Coronary artery (tissue), 2 donors: ENCODE measurements around the gene HEBP1.

Source experiments
- DNase-seq: peaks from one replicate; pipeline ENCODE4 v3.0.0-alpha.2; 2017; ENCODE audit warnings: low spot score
- H3K27ac ChIP-seq, 2 donors: fragments of 200-600 bp; sonication (generic); one replicate each; pipeline ENCODE4 v1.5.1; 2016 to 2019
- H3K4me3 ChIP-seq: fragments of 200-600 bp; sonication (generic); 2 replicates; pipeline ENCODE4 v1.5.1; 2016; ENCODE audit warnings: mild to moderate bottlenecking, moderate library complexity
- TF ChIP-seq, protein P1 (sequence below): fragments of 200-600 bp; sonication (generic); IDR thresholded peaks from one replicate; pipeline ENCODE4 v1.5.1; 2019; ENCODE audit warnings: antibody characterized with exemption

Gene HEBP1

DNA sequence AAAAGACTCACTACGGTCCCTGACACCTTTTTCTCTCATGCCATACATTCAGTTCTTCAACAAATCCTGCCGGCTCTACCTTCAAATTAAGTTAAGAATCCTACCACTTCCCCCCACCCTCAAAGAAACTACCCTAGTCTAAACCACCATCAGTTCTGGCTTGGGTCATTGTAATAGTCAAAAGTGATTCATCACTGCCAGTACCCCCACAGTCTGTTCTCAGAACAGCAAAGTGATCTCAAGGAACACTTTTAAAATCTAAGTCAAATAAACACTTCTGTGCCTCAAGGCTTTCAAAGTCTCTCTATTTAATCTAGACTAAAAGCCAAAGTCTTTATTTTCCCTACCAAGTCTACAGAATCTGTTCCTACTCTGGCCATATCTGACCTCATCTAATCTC, 32.1 kb upstream of the HEBP1 start:
- TF ChIP-seq, protein P1, sequence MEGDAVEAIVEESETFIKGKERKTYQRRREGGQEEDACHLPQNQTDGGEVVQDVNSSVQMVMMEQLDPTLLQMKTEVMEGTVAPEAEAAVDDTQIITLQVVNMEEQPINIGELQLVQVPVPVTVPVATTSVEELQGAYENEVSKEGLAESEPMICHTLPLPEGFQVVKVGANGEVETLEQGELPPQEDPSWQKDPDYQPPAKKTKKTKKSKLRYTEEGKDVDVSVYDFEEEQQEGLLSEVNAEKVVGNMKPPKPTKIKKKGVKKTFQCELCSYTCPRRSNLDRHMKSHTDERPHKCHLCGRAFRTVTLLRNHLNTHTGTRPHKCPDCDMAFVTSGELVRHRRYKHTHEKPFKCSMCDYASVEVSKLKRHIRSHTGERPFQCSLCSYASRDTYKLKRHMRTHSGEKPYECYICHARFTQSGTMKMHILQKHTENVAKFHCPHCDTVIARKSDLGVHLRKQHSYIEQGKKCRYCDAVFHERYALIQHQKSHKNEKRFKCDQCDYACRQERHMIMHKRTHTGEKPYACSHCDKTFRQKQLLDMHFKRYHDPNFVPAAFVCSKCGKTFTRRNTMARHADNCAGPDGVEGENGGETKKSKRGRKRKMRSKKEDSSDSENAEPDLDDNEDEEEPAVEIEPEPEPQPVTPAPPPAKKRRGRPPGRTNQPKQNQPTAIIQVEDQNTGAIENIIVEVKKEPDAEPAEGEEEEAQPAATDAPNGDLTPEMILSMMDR, result no peak
- Histone ChIP-seq H3K27ac (no peak overlapping the region), H3K4me3 (no peak overlapping the region)
- no peak for DNase-seq

DNA sequence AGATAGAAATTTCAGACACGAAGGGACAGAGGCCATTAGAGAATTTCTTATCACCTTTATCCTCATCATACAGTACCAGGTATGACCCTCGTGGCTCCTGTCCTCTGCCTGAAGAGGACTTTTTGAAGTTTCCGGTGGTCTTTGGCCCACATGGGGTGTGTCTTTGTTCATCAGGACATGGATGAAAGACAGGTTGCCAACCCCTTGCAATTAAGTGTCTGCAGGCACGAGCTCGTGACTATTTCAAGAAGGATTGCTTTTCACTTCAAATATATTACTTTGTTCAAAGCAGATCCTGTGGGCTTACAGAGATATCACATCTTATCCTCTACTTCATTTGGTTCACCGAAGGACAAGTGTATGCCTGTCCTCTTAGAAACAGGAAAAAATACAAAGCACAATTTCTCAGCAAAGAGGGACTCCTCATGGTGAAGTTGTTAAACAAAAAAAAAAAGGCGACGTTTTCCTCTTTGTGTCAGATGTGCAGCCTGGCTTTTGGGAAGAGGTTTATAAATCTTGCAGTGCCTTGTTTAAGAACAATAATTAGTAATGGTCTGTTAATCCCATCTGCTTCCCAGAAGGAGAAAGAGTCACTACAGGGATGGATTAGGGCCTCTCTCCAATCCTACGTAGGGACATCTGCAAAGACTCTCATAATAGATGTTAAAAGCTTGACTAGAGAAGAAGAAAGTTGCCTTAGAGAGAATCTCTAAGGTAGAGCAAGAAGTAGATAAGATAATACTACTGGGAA, 30.7 kb upstream of the HEBP1 start:
- DNase-seq, result no peak
- Histone ChIP-seq H3K27ac (no peak overlapping the region), H3K4me3 (no peak overlapping the region)
- TF ChIP-seq, protein P1, result no peak

DNA sequence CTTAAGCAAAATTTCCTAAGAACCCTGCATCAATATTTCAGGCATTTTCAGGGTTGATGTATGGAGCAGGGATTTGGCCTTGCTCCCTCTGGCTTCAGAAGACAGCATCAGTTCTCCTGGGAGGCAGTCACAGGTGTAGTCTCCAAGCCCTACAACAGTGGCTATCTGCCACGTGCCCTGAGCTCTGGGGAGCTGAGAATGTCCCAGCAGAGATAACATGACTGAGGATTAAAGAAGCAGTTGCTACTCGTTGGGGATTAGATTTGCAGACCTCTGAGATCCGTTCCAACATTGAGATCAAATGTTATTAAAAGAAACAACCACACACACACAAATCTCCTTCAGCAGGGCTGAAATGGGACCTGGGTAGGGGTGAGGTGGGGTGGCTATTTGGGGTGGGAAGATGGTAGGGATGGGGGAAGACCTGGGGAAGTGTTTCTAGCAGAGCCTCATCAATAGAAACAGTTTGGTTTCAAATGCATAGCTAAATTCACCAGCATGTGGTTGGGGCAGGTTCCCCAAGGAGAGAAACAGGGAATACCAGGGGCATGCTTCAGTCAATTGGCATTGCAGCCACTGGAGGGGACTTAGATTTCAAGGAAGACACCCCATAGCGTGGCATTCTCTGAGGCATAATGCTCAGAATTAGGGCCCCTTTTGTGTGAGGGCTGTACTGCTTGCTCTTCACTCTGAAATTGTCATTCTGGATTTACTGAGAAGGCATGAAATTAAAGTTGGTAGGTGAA, 28.9 kb upstream of the HEBP1 start:
- Histone ChIP-seq H3K27ac (no peak overlapping the region), H3K4me3 (no peak overlapping the region)
- TF ChIP-seq, protein P1, result no peak
- DNase-seq, result no peak

DNA sequence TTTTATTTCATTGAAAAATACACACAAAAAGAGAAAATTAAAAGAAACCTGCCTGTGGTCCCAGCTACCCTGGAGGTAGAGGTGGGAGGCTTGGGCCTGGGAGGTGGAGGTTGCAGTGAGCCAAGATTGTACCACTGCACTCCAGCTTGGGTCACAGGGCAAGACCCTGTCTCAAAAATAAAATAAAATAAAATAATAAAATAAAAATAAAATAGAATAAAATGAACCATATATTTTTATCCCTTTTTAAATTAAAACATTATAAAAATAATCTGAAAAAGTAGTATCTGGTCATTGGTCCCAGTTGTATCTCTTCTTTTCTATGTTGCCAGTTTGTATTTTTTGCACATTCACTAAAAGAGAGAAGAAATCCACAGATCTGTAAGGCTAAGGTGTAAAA, 27.4 kb upstream of the HEBP1 start:
- H3K27ac ChIP-seq, result no peak overlapping the region

DNA sequence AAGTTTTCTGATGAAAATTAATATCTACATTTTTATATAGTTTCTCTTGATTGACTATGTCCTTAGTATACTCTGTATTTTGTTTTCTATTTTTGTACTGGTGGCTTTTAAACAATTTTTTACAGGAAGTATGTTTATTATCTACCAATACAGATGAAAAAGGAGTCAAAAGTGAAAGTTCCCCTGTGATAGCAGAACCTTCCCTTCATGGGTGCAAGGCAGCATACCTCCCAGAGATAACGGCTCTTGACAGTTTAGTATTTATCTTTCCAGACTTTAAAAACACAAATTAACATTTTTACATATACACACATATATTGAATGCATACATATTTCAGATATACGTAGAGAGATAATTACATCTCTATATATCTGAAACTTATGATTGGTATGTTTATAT, 27.0 kb upstream of the HEBP1 start:
- TF ChIP-seq, protein P1, result no peak
- no peak overlapping the region for H3K4me3 ChIP-seq
- DNase-seq, result no peak
- H3K27ac ChIP-seq, result no peak overlapping the region

More for the DNA sequence above, 27.4 kb upstream of the HEBP1 start:
- TF ChIP-seq, protein P1, result no peak
- no peak for DNase-seq
- H3K4me3 ChIP-seq, result no peak overlapping the region

DNA sequence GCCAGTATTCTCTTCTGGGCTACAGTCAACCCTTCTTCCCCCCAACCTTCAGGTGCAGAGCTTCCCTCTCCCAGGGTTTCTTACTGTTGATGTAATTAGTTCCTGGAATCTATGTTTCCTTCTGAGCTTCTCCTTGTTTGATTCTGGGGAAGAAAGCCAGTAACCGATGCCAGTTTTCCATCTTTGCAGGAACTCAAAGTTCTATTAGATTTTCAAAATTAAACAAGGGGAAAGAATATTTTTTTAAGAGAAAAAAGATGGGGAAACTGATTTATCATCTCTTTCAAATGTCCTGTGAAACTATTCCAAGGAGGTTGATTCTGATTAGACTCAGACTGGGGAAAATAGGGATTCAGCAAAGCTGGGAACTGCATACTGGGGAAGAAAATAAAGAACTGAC, 26.2 kb upstream of the HEBP1 start:
- no peak overlapping the region for H3K27ac ChIP-seq
- H3K4me3 ChIP-seq, result no peak overlapping the region
- TF ChIP-seq, protein P1, result no peak
- no peak for DNase-seq

DNA sequence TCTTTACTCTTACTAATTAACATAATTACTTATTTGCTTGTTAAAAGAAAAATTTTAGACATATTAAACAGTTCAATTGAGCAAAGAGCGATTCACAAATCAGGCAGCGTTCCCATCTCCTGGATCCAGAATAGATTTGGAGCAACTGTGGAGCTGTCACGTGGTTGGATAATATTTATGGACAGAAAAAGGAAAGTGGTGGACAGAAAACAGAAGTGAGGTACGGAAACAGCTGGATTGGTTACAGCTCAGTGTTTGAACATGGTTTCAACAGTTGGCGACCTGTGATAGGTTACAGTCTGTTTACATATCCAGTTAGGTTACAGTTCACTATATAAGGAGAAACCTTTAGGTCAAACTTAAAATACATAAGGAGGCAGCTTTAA, 24.5 kb upstream of the HEBP1 start:
- H3K4me3 ChIP-seq, result no peak overlapping the region
- H3K27ac ChIP-seq, result no peak overlapping the region
- TF ChIP-seq, protein P1, result no peak
- DNase-seq, result no peak
